ENCODE data around the gene C2CD2L. TPM values are rescaled to one million over a fixed set of nuclear protein-coding genes. Genes with fewer than 3 reads are reported as not detected.

C2CD2L gene
- total RNA-seq, 1 experiment from 2014 or later = 5.6 TPM

DNA sequence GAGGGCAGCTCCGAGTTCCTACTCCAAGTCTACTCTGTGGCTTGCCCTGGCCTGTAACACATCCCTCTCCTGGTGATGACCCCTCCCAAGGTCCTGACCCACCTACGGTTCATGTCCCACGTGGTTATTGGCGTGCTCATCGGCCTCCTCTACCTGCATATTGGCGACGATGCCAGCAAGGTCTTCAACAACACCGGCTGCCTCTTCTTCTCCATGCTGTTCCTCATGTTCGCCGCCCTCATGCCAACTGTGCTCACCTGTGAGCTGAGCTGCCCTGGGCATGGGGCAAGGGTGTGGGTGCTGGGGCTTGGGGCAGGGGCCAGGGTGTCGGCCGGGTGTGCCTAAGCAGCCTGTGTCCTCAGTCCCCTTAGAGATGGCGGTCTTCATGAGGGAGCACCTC lies 51.3 kb downstream of the C2CD2L start:
- H3K27ac Mint-ChIP-seq = no peak overlapping the region
- Histone ChIP-seq H3K27me3 (ENCODE audit: insufficient read depth, low read length) (no peaks in the 10 kb centered on the region), H2BK120ac (ENCODE audit: low read depth, low read length, poor library complexity, severe bottlenecking) (no peak overlapping the region), H3K4me2 (ENCODE audit: insufficient read depth, insufficient read length, low read length) (no peak overlapping the region), H4K91ac (ENCODE audit: insufficient read length, low read depth, low read length) (no peak overlapping the region), H4K5ac (ENCODE audit: insufficient read length, low read depth, low read length) (no peak overlapping the region), H3K56ac (ENCODE audit: insufficient read length, low read depth, low read length) (no peak overlapping the region), H3K23ac (ENCODE audit: insufficient read length, low read depth, low read length) (no peak overlapping the region), H4K20me1 (ENCODE audit: control insufficient read depth, insufficient read depth, insufficient read length) (no peaks in the 10 kb centered on the region), H3K79me2 (ENCODE audit: insufficient read depth, low read length) (no peaks in the 10 kb centered on the region), H3K14ac (ENCODE audit: insufficient read depth, low read length) (no peak overlapping the region), H3K9me3 (ENCODE audit: control insufficient read depth, low read depth, low read length) (no peaks in the 10 kb centered on the region), H3K9ac (ENCODE audit: extremely low read depth, insufficient read length, low read length) (no peak overlapping the region), H2AFZ (ENCODE audit: low read length) (no peak overlapping the region), H4K8ac (replicated peaks; ENCODE audit: insufficient read length, low read depth, low read length) (no peak overlapping the region), H2BK12ac (ENCODE audit: insufficient read length, low read depth, low read length) (no peak overlapping the region), H2BK5ac (ENCODE audit: insufficient read length, low read length) (peak overlapping the region; percentile 33), H2AK5ac (ENCODE audit: insufficient read length, low read length) (no peak overlapping the region), H3K4ac (ENCODE audit: low read depth, low read length) (no peak overlapping the region), H3K27ac (ENCODE audit: insufficient read length, low read depth, low read length) (no peak overlapping the region), H3K18ac (ENCODE audit: insufficient read length, low read depth, low read length) (no peak overlapping the region), H3K4me1 (ENCODE audit: insufficient read depth, low read length) (no peaks in the 10 kb centered on the region), H3K23me2 (ENCODE audit: insufficient read length, low read depth, low read length, poor library complexity, severe bottlenecking) (no peaks in the 10 kb centered on the region), H3T11ph (ENCODE audit: low read length) (no peak overlapping the region), H2BK15ac (ENCODE audit: low read depth, low read length) (no peak overlapping the region), H2BK20ac (ENCODE audit: low read depth, low read length, poor library complexity, severe bottlenecking) (no peak overlapping the region), H3K79me1 (ENCODE audit: insufficient read depth, low read depth, low read length, poor library complexity, severe bottlenecking) (no peaks in the 10 kb centered on the region)
- DNase-seq = no peak
- H3K9me3 Mint-ChIP-seq = no peaks in the 10 kb centered on the region
- no peaks in the 10 kb centered on the region for H3K36me3 Mint-ChIP-seq (ENCODE audit: insufficient read depth in 1 of 3, low read depth in 3 of 3)
- H3K4me1 Mint-ChIP-seq = peaks cover 11 to 17% of the 10 kb centered on the region in 2 experiments
- peaks cover 21% of the 10 kb centered on the region for H3K27me3 Mint-ChIP-seq (ENCODE audit: low read depth)
- TF ChIP-seq, protein P1, sequence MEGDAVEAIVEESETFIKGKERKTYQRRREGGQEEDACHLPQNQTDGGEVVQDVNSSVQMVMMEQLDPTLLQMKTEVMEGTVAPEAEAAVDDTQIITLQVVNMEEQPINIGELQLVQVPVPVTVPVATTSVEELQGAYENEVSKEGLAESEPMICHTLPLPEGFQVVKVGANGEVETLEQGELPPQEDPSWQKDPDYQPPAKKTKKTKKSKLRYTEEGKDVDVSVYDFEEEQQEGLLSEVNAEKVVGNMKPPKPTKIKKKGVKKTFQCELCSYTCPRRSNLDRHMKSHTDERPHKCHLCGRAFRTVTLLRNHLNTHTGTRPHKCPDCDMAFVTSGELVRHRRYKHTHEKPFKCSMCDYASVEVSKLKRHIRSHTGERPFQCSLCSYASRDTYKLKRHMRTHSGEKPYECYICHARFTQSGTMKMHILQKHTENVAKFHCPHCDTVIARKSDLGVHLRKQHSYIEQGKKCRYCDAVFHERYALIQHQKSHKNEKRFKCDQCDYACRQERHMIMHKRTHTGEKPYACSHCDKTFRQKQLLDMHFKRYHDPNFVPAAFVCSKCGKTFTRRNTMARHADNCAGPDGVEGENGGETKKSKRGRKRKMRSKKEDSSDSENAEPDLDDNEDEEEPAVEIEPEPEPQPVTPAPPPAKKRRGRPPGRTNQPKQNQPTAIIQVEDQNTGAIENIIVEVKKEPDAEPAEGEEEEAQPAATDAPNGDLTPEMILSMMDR (conservative IDR thresholded peaks at IDR 0.05) = no peak
- WGBS (ENCODE audit: extremely low coverage, insufficient read length, low lambda C conversion rate) = no CpG with 5 or more reads among the region's 13 CpGs
- H3K4me3 Mint-ChIP-seq = no peak overlapping the region

All from H9 (cell line).